Measurements from ENCODE around the gene GJB2.

- TF ChIP-seq POLR2A (IDR thresholded peaks at IDR 0.05; ENCODE audit: low read depth, low read length) (no peak), POLR2AphosphoS5 (IDR thresholded peaks at IDR 0.05; ENCODE audit: low read depth, low read length) (no peak), TAF1 (IDR thresholded peaks at IDR 0.05; ENCODE audit: borderline replicate concordance, low read depth, low read length) (no peak)
Observed at GRCh38 chr13:20206698-20207235, 14.0 kb upstream of the GJB2 start.

Data from GM12892 (cell line).